H1 (cell line): ENCODE results near the gene GFY. TPM values are rescaled to one million over a fixed set of nuclear protein-coding genes. Genes with fewer than 3 reads are reported as not detected.

ENCODE experiments used
- CTCF ChIA-PET: fragments of 300-600 bp; sonication (Branson Sonifier 250); formaldehyde crosslinking; loops from one replicate; lab custom pipeline; 2021; ENCODE audit not compliant: partially characterized antibody; lab: Charles Lee
- POLR2A ChIA-PET: fragments of 300-600 bp; sonication (Branson Sonifier 250); formaldehyde crosslinking; loops from one replicate; lab custom pipeline; 2021; ENCODE audit warnings: inconsistent platforms; ENCODE audit not compliant: partially characterized antibody; lab: Charles Lee
- DNase-seq, 2 experiments: peaks; one replicate each; pipeline versions ENCODE4 v3.0.0 to v3.0.0-alpha.2; 2010 to 2022; ENCODE audit warnings: low spot score in 2 of 2, low read depth in 1 of 2, mixed read lengths in 1 of 2
- FAIRE-seq: peaks from 2 replicates; lab custom pipeline; 2011; peaks lifted over from hg19 to GRCh38; lab: Jason Lieb, UNC
- H2AFZ ChIP-seq: 2 replicates; pipeline ENCODE4 v1.8.1; 2012; ENCODE audit warnings: low read length, inconsistent platforms
- H2AK5ac ChIP-seq: 2 replicates; pipeline ENCODE4 v1.6.1; 2013; ENCODE audit warnings: low read depth, low read length
- H2BK120ac ChIP-seq: replicated peaks from 2 replicates; pipeline ENCODE3; 2013; ENCODE audit warnings: low read depth, low read length, inconsistent platforms
- H2BK12ac ChIP-seq: 2 replicates; pipeline ENCODE4 v1.6.1; 2013; ENCODE audit warnings: low read depth, low read length
- H2BK15ac ChIP-seq: 2 replicates; pipeline ENCODE4 v1.6.1; 2013; ENCODE audit warnings: low read length
- H2BK20ac ChIP-seq: 2 replicates; pipeline ENCODE4 v1.6.1; 2013; ENCODE audit warnings: low read length
- H2BK5ac ChIP-seq: 2 replicates; pipeline ENCODE4 v1.6.1; 2013; ENCODE audit warnings: low read depth, low read length
- H3K14ac ChIP-seq: 2 replicates; pipeline ENCODE4 v1.6.1; 2013; ENCODE audit warnings: inconsistent platforms; ENCODE audit not compliant: insufficient read length
- H3K18ac ChIP-seq: 2 replicates; pipeline ENCODE4 v1.6.1; 2013; ENCODE audit warnings: low read length; ENCODE audit errors: extremely low read depth
- H3K23ac ChIP-seq: 2 replicates; pipeline ENCODE4 v1.6.1; 2013; ENCODE audit warnings: inconsistent platforms; ENCODE audit not compliant: insufficient read length
- H3K23me2 ChIP-seq: 2 replicates; pipeline ENCODE4 v1.6.1; 2013; ENCODE audit warnings: low read depth, low read length
- H3K27ac ChIP-seq: 2 replicates; pipeline ENCODE4 v1.6.1; 2011; ENCODE audit warnings: low read depth, low read length, inconsistent platforms
- H3K27me3 ChIP-seq, 4 experiments: replicated peaks in 1 of 4; 1 replicate in 1 of 4; 2 replicates in 3 of 4; pipeline versions ENCODE4 v1.6.1 to v1.8.1; 2011 to 2013; ENCODE audit warnings: low read length in 3 of 4, mild to moderate bottlenecking in 3 of 4, inconsistent platforms in 2 of 4, mixed read lengths in 2 of 4, moderate library complexity in 1 of 4; ENCODE audit not compliant: control insufficient read depth in 3 of 4, insufficient read depth in 3 of 4; ENCODE audit errors: extremely low read depth in 1 of 4
- H3K36me3 ChIP-seq, 4 experiments: 2 replicates each; pipeline versions ENCODE4 v1.6.1 to v1.8.1; 2011 to 2013; ENCODE audit warnings: mild to moderate bottlenecking in 4 of 4, low read length in 3 of 4, moderate library complexity in 2 of 4, control low read depth in 1 of 4, inconsistent platforms in 1 of 4; ENCODE audit not compliant: insufficient read depth in 4 of 4, control insufficient read depth in 2 of 4
- H3K4ac ChIP-seq: replicated peaks from 2 replicates; pipeline ENCODE3; 2013; ENCODE audit warnings: low read length, low read depth, mixed read lengths, inconsistent platforms; ENCODE audit not compliant: insufficient read length
- H3K4me1 ChIP-seq, 4 experiments: replicated peaks in 1 of 4; 1 replicate in 1 of 4; 2 replicates in 3 of 4; pipeline versions ENCODE4 v1.6.1 to v1.8.1; 2011 to 2013; ENCODE audit warnings: low read length in 3 of 4, inconsistent platforms in 2 of 4, mixed read lengths in 1 of 4; ENCODE audit not compliant: insufficient read depth in 4 of 4, control insufficient read depth in 3 of 4
- H3K4me2 ChIP-seq, 2 experiments: 2 replicates each; pipeline versions ENCODE4 v1.6.1 to v1.8.1; 2011 to 2013; ENCODE audit warnings: low read depth in 2 of 2, low read length in 2 of 2, control low read depth in 1 of 2, inconsistent platforms in 1 of 2, mild to moderate bottlenecking in 1 of 2; ENCODE audit not compliant: insufficient read depth in 1 of 2
- H3K4me3 ChIP-seq, 4 experiments: fragments of 200-600, 300-600 bp in 1 of 4; sonication (generic), shearing (Covaris generic), sonication (Bioruptor Twin) in 1 of 4; 2 replicates each; pipeline versions ENCODE4 v1.5.1 to v1.8.1; 2011 to 2016; ENCODE audit warnings: low read length in 4 of 4, low read depth in 3 of 4, control low read depth in 2 of 4, inconsistent platforms in 2 of 4, mild to moderate bottlenecking in 2 of 4, mixed read lengths in 1 of 4, moderate library complexity in 1 of 4; ENCODE audit not compliant: insufficient read depth in 2 of 4; ENCODE audit errors: extremely low read depth in 1 of 4
- H3K56ac ChIP-seq: replicated peaks from 2 replicates; pipeline ENCODE3; 2013; ENCODE audit warnings: low read depth, mild to moderate bottlenecking, mixed read lengths, low read length, inconsistent platforms; ENCODE audit not compliant: insufficient read length
- H3K79me1 ChIP-seq: 2 replicates; pipeline ENCODE4 v1.6.1; 2013; ENCODE audit warnings: low read depth, low read length, control low read depth
- H3K79me2 ChIP-seq, 2 experiments: 2 replicates each; pipeline versions ENCODE4 v1.6.1 to v1.8.1; 2012 to 2013; ENCODE audit warnings: low read length in 2 of 2, mild to moderate bottlenecking in 2 of 2, inconsistent platforms in 1 of 2; ENCODE audit not compliant: insufficient read depth in 2 of 2, control insufficient read depth in 1 of 2
- H3K9ac ChIP-seq, 4 experiments: replicated peaks in 1 of 4; 1 replicate in 1 of 4; 2 replicates in 3 of 4; pipeline versions ENCODE4 v1.6.1 to v1.8.1; 2011 to 2013; ENCODE audit warnings: low read depth in 3 of 4, low read length in 3 of 4, control low read depth in 2 of 4, mild to moderate bottlenecking in 2 of 4, moderate library complexity in 2 of 4, inconsistent platforms in 1 of 4; ENCODE audit errors: extremely low read depth in 1 of 4
- H3K9me3 ChIP-seq, 2 experiments: 2 replicates each; pipeline versions ENCODE4 v1.6.1 to v1.8.1; 2012 to 2013; ENCODE audit warnings: mild to moderate bottlenecking in 2 of 2, moderate library complexity in 2 of 2, control low read depth in 1 of 2, inconsistent platforms in 1 of 2, low read depth in 1 of 2, low read length in 1 of 2, mixed read lengths in 1 of 2; ENCODE audit not compliant: insufficient read depth in 2 of 2
- H4K20me1 ChIP-seq, 2 experiments: replicated peaks in 1 of 2; 2 replicates each; pipeline versions ENCODE3 to v1.8.1; 2011 to 2013; ENCODE audit warnings: inconsistent platforms in 2 of 2, low read length in 2 of 2, mild to moderate bottlenecking in 1 of 2; ENCODE audit not compliant: insufficient read depth in 2 of 2, control insufficient read depth in 1 of 2
- H4K5ac ChIP-seq: 2 replicates; pipeline ENCODE4 v1.6.1; 2013; ENCODE audit warnings: low read length, low read depth, mixed read lengths, inconsistent platforms; ENCODE audit not compliant: insufficient read length
- H4K8ac ChIP-seq: 2 replicates; pipeline ENCODE4 v1.8.0; 2013; ENCODE audit warnings: mild to moderate bottlenecking, moderate library complexity, low read length, inconsistent platforms; ENCODE audit not compliant: insufficient read depth; ENCODE audit errors: extremely low read depth
- H4K91ac ChIP-seq: replicated peaks from 2 replicates; pipeline ENCODE3; 2013; ENCODE audit warnings: low read length, mixed read lengths, inconsistent platforms; ENCODE audit not compliant: insufficient read length
- EP300 ChIP-seq, 2 experiments: IDR thresholded peaks; 1 replicate in 1 of 2; 2 replicates in 1 of 2; pipeline ENCODE4 v1.6.1; 2011 to 2012; ENCODE audit warnings: low read depth in 2 of 2, low read length in 2 of 2, mild to moderate bottlenecking in 2 of 2, borderline replicate concordance in 1 of 2, inconsistent platforms in 1 of 2, moderate library complexity in 1 of 2
- GABPA ChIP-seq: IDR thresholded peaks from 2 replicates; pipeline ENCODE4 v1.6.1; 2011; ENCODE audit warnings: mild to moderate bottlenecking, low read length, moderate library complexity, borderline replicate concordance; ENCODE audit not compliant: insufficient read depth
- JUND ChIP-seq: IDR thresholded peaks from 2 replicates; pipeline ENCODE4 v1.6.1; 2011; ENCODE audit warnings: mild to moderate bottlenecking, improper control_type of control experiment, low read length
- NRF1 ChIP-seq: IDR thresholded peaks from 2 replicates; pipeline ENCODE4 v1.6.1; 2011; ENCODE audit warnings: mild to moderate bottlenecking, low read depth, low read length, improper control_type of control experiment
- RNF2 ChIP-seq: fragments of 200-900, 300-1000 bp; sonication (generic); IDR thresholded peaks from 2 replicates; pipeline ENCODE4 v1.7.1; 2016; ENCODE audit warnings: borderline replicate concordance, low read depth, mild to moderate bottlenecking, antibody characterized with exemption, low read length; ENCODE audit not compliant: poor library complexity, severe bottlenecking; ENCODE audit errors: missing control alignments
- SRF ChIP-seq: IDR thresholded peaks from 2 replicates; pipeline ENCODE4 v1.6.1; 2011; ENCODE audit warnings: mild to moderate bottlenecking, low read depth, low read length, moderate library complexity
- TAF1 ChIP-seq: IDR thresholded peaks from 2 replicates; pipeline ENCODE4 v1.6.1; 2011; ENCODE audit warnings: mild to moderate bottlenecking, low read depth, low read length
- WGBS, 2 experiments: shearing (Covaris generic) in 1 of 2; methylation state at CpG; one replicate each; pipeline versions ENCODE4 v1.1.6 to v1.1.7; 2013 to 2015; ENCODE audit warnings: low lambda C conversion rate in 2 of 2, mixed read lengths in 2 of 2, inconsistent platforms in 1 of 2, low coverage in 1 of 2, missing lambda C conversion rate in 1 of 2; ENCODE audit not compliant: insufficient replicate concordance in 2 of 2, insufficient coverage in 1 of 2, insufficient read length in 1 of 2; ENCODE audit errors: extremely low coverage in 1 of 2, missing lambda C conversion rate in 1 of 2; 5-methylcytosine and 5-hydroxymethylcytosine counted together
- polyA plus RNA-seq, 7 experiments: library from polyadenylated mRNA; depleted of rRNA in 3 of 7; stranded (reverse) in 5 of 7; unstranded in 2 of 7; fragments of >200 nt in 5 of 7; fragments of 200-250 nt in 2 of 7; gene quantifications; 1 replicate in 5 of 7; 2 replicates in 1 of 7; 4 replicates in 1 of 7; pipeline versions ENCODE4 v1.2.1 to v1.2.3, GENCODE V29; 2011 to 2013; ENCODE audit warnings: missing spikeins in 2 of 7, mixed read lengths in 2 of 7
- total RNA-seq: library from RNA; stranded (reverse); fragmentation: NEBNext Ultra II Directional; extraction: Animal tissue kit (Norgen Biotek cat#: 25700); gene quantifications from 2 replicates; pipeline ENCODE4 v1.2.1, GENCODE V29; 2021

The GFY gene
- total and polyA plus RNA-seq, 2 of the 8 experiments (the other 6 are each of a cell fraction or from before 2014, with no cell fraction given), result 0.68 to 0.93 TPM

GRCh38 chr19:49390929-49391359, 34.2 kb upstream of the GFY start:
- Histone ChIP-seq H3K14ac (no peak overlapping the region), H3K18ac (no peak overlapping the region), H3K23me2 (no peaks in the 10 kb centered on the region; the same call in 1 of the 2 replicates), H2AFZ (no peak overlapping the region), H2AK5ac (no peak overlapping the region), H4K5ac (no peak overlapping the region), H3K4ac (no peak overlapping the region), H3K4me1 (peaks cover 0 to 8% (median 3%) of the 10 kb centered on the region in 4 experiments; a peak in 3 of 7 replicates), H2BK15ac (no peak overlapping the region), H3K79me2 (no peaks in the 10 kb centered on the region), H4K91ac (no peak overlapping the region), H3K23ac (no peak overlapping the region), H3K27ac (no peak overlapping the region), H2BK12ac (no peak overlapping the region), H3K9me3 (no peaks in the 10 kb centered on the region), H3K79me1 (no peaks in the 10 kb centered on the region)
- WGBS, 2 experiments, result 85% methylated on average over 9 of the region's 9 CpGs; no CpG with 5 or more reads in 1 of the 2 experiments
- CTCF ChIA-PET, result interaction anchor here (0.6 to 10.4 kb wide), 21 partner anchors 8 to 116 kb away, joined by 3 to 291 read pairs (median 7); partner anchors contain the start of genes GFY, PTH2 and SLC17A7
- POLR2A ChIA-PET, result interaction anchor here (0.7 to 2.0 kb wide), 7 partner anchors 22 to 58 kb away, joined by 3 to 7 read pairs (median 4); no protein-coding TSS in a partner anchor
- TF ChIP-seq GABPA (no peak), RNF2 (no peak), SRF (no peak), JUND (no peak), NRF1 (no peak), TAF1 (no peak), EP300 (IDR thresholded peaks at IDR 0.05; ENCODE audit: borderline replicate concordance in 1 of 2, low read depth in 2 of 2, low read length in 2 of 2) (no peak)
- TF ChIP-seq, all 59 proteins: peak for 0
- H4K20me1 ChIP-seq, result no peaks in the 10 kb centered on the region
- H2BK5ac ChIP-seq, result no peak overlapping the region
- FAIRE-seq, result no peak
- no peaks in the 10 kb centered on the region for H3K27me3 ChIP-seq
- no peak overlapping the region for H3K56ac ChIP-seq
- H3K36me3 ChIP-seq, result no peaks in the 10 kb centered on the region
- no peak overlapping the region for H2BK20ac ChIP-seq
- H3K4me3 ChIP-seq, result no peak overlapping the region
- H4K8ac ChIP-seq, result no peak overlapping the region
- DNase-seq, result no peak
- H3K9ac ChIP-seq, result no peak overlapping the region
- H3K4me2 ChIP-seq, result no peak overlapping the region
- no peak overlapping the region for H2BK120ac ChIP-seq
